Right atrium auricular region (tissue), 2 donors: Measurements from ENCODE around the gene LPCAT2. TPM values are rescaled to one million over a fixed set of nuclear protein-coding genes. Genes with fewer than 3 reads are reported as not detected.
"Not testable (repeated sequence)": the region's sequence is repeated elsewhere in the genome, so short reads cannot be mapped to it uniquely, and the experiment has no call there.

Experiments used
- DNase-seq: peaks from one replicate; pipeline ENCODE4 v3.0.0-alpha.2; 2019; ENCODE audit warnings: low spot score
- H3K27ac ChIP-seq, 2 donors: fragments of 200-600 bp; sonication (generic); 1 replicate in 1 of 2; 2 replicates in 1 of 2; pipeline ENCODE4 v1.5.1; 2016 to 2019
- H3K27me3 ChIP-seq, 2 donors: fragments of 200-600 bp; sonication (generic); one replicate each; pipeline versions ENCODE4 v1.5.1 to v1.6.0; 2017 to 2019
- H3K36me3 ChIP-seq: fragments of 200-600 bp; sonication (generic); one replicate; pipeline ENCODE4 v1.5.1; 2016
- H3K4me1 ChIP-seq, 2 donors: fragments of 200-600 bp; sonication (generic); one replicate each; pipeline versions ENCODE4 v1.5.1 to v1.6.0; 2017 to 2019
- H3K4me3 ChIP-seq, 2 donors: fragments of 200-600 bp; sonication (generic); 1 replicate in 1 of 2; 2 replicates in 1 of 2; pipeline ENCODE4 v1.5.1; 2017 to 2019; ENCODE audit warnings: mild to moderate bottlenecking in 1 of 2, moderate library complexity in 1 of 2
- H3K9me3 ChIP-seq, 2 donors: fragments of 200-600 bp; sonication (generic); one replicate each; pipeline ENCODE4 v1.5.1; 2019
- CTCF ChIP-seq, 2 donors: fragments of 200-600 bp; sonication (generic); IDR thresholded peaks; one replicate each; pipeline ENCODE4 v1.5.1; 2019; ENCODE audit warnings: antibody characterized with exemption in 2 of 2
- total RNA-seq, 2 donors: library from RNA; depleted of rRNA; stranded (reverse); fragments of >200 nt; gene quantifications; one replicate each; pipeline ENCODE4 v1.1.0, GENCODE V29; 2016

LPCAT2 gene
- total RNA-seq, 2 donors from 2014 or later, result 5.0 to 9.9 TPM

DNA sequence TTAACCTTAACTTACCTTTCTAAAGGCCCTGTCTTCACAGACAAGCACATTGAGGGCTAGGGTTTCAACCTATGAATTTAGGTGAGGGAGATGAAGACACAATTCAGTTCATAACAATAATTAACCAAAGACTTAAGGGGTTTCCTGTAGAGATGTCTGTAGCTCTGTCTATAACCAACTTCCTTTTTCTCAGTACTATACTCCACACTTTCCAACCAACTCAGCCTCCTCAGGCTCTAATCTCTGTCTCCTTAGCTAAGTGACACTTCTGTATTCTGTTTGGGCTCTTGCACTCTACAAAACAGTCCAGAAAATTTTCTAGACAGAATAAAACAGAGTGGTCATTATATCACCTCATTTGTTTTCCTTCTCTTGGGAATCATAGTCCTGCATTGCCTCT lies 83.4 kb downstream of the LPCAT2 start:
- Histone ChIP-seq H3K4me1 (no peaks in the 10 kb centered on the region), H3K9me3 (no peaks in the 10 kb centered on the region), H3K4me3 (no peak overlapping the region), H3K36me3 (no peaks in the 10 kb centered on the region), H3K27ac (no peak overlapping the region), H3K27me3 (no peaks in the 10 kb centered on the region)
- DNase-seq, result no peak
- TF ChIP-seq CTCF (IDR thresholded peaks at IDR 0.05), result no peak

GRCh38 chr16:55597928-55598327 lies 89.1 kb downstream of the LPCAT2 start:
- H3K9me3 ChIP-seq, result no peaks in the 10 kb centered on the region
- DNase-seq, result no peak

GRCh38 chr16:55605754-55606336 lies 97.0 kb downstream of the LPCAT2 start:
- H3K36me3 ChIP-seq, result no peaks in the 10 kb centered on the region
- no peak for DNase-seq
- H3K27ac ChIP-seq, result no peak overlapping the region
- no peaks in the 10 kb centered on the region for H3K4me1 ChIP-seq
- no peaks in the 10 kb centered on the region for H3K27me3 ChIP-seq
- TF ChIP-seq CTCF (IDR thresholded peaks at IDR 0.05), result no peak
- no peaks in the 10 kb centered on the region for H3K9me3 ChIP-seq
- H3K4me3 ChIP-seq, result no peak overlapping the region

More at GRCh38 chr16:55597928-55598327, 89.1 kb downstream of the LPCAT2 start:
- H3K4me1 ChIP-seq, result no peaks in the 10 kb centered on the region
- no peak overlapping the region for H3K4me3 ChIP-seq
- no peaks in the 10 kb centered on the region for H3K36me3 ChIP-seq
- H3K27me3 ChIP-seq, result no peaks in the 10 kb centered on the region
- H3K27ac ChIP-seq, result no peak overlapping the region
- TF ChIP-seq CTCF (IDR thresholded peaks at IDR 0.05), result no peak

DNA sequence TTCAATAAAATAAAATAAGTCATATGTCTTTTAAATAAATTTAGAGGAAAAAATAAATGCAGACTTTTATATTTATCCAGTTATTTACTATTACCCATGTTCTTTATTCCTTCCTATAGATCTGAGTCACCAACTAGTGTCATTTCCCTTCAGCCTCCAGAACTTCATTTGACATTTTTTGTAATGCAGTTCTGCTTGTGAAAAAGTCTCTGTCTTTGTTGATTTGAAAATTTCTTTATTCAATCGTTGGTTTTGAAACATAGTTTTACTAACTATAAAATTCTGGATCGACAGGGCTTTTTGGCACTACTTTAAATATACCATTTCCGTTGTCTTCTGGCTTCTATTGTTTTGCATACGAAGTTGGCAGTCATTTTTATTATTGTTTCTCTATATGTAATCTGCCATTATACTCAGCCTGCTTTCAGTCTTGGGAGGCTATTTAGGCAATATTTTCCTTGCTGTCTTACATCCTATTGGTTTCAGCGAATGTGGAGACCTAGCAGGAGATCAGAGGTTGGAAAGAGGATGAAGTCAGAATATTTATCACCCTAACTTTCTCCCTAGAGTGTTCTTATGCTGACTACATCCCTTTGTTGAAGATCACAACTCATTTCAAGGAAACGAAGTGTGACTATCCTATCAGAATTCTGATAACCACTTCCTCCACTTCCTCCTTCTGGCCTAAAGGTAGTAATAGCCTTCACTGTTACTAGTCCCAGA lies 104.9 kb downstream of the LPCAT2 start:
- no peak for DNase-seq
- no peak for TF ChIP-seq CTCF (IDR thresholded peaks at IDR 0.05)
- H3K4me3 ChIP-seq, result no peak overlapping the region
- no peak overlapping the region for H3K27ac ChIP-seq
- H3K36me3 ChIP-seq, result no peaks in the 10 kb centered on the region
- no peaks in the 10 kb centered on the region for H3K4me1 ChIP-seq
- no peaks in the 10 kb centered on the region for H3K9me3 ChIP-seq
- H3K27me3 ChIP-seq, result no peaks in the 10 kb centered on the region

DNA sequence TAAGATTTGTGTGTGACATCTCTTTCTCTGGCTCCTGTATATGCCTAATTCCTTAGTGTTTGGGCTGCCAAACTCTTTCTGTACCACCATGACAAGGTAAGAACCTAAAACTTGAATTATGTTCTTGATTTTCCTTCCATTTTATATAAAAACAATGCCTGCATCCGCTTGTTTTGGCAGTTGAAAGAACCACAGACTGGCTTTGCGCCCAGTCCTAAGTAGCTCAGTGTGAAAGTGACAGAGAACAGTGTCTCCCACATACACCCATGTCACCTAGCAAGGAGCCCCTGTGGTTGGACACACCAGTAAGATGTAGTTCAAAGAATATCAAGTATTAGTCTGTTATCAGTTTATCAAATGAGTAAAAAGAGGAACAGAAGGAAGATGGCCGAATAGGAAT lies 106.2 kb downstream of the LPCAT2 start:
- Histone ChIP-seq H3K4me3 (no peak overlapping the region), H3K36me3 (no peaks in the 10 kb centered on the region), H3K4me1 (no peaks in the 10 kb centered on the region), H3K9me3 (no peaks in the 10 kb centered on the region), H3K27me3 (no peaks in the 10 kb centered on the region), H3K27ac (no peak overlapping the region)
- no peak for TF ChIP-seq CTCF (IDR thresholded peaks at IDR 0.05)
- DNase-seq, result no peak

GRCh38 chr16:55615670-55616069 lies 106.8 kb downstream of the LPCAT2 start:
- not testable (repeated sequence) for H3K27ac ChIP-seq, H3K4me3 ChIP-seq, H3K9me3 ChIP-seq, H3K4me1 ChIP-seq, H3K27me3 ChIP-seq, DNase-seq, H3K36me3 ChIP-seq
